GM18507 (cell line): ENCODE measurements around the gene NXF1.
"Not testable (repeated sequence)": the region's sequence is repeated elsewhere in the genome, so short reads cannot be mapped to it uniquely, and the experiment has no call there.

Experiments used
- DNase-seq: peaks from one replicate; pipeline ENCODE4 v3.0.0; 2011; ENCODE audit warnings: low read depth; ENCODE audit not compliant: insufficient read length; ENCODE audit errors: extremely low spot score
- FAIRE-seq: peaks from 2 replicates; lab custom pipeline; 2011; peaks lifted over from hg19 to GRCh38; lab: Jason Lieb, UNC

NXF1 gene

DNA sequence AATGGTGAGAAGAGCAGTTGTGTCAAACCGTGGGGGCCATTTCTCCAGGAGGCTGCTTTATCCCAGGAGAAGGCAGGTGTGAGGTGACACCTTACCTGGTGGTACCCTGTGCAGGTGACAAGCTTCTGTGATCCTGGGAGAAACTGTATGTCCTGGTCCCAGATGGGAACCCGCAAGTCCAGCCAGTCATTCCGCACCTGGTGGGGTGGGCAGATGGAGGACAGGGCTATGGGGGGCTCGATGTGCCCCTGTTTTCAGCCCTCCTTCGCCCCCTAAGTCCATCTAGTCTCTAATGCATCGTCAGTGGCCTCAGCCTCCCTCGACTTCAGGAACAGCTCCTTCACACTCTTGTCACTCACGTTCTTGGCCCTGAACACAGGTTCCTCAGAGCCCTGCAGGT lies 30.1 kb upstream of the NXF1 start:
- FAIRE-seq: no peak

DNA sequence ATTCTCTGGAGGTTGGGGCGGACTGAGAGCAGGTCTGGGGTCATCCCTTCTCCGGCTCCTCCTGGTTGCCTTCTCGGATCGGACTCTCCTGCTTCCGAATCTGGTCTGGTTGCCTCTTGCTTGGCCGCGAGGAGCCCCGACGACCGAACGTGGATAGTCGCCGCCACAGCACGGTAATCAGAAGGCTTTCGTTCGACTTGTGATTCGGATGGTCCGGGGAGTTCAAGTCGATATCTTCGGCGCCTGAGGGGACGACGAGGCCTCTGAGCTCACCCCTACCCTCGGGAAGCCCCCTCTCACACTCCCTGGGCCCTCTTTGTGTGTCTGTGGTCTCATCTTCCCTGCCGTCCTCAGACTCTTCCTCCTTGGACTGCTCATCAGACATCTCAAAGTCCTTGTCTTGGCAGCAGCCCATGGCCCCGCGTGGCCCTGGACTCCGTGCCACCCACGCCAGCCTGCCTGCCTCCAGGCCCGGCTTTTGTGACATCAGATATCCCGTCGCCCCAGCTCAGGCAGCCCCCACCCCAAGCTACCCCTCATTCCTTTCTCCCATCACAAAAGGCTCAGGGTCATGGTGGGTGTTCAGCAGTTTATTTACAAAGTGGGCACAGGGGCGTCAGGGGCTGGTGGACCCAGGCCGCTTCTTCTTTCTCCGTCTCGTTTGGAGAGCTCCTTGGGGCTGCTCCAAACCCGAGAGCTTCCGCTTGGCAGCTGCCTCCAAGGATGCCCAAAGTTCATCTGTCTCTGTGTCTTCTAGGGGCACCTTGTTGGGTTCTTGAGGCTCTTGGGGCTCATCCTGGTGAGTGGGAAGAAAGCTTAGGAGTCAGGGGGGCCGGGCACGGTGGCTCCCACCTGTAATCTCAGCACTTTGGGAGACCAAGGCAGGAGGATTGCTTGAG lies 27.3 kb upstream of the NXF1 start, which contains the start of gene TEX54:
Gene TEX54 (minus strand): TSS at position 506 of the 899 bp plus-strand sequence.
- FAIRE-seq (no peak), DNase-seq (no peak)

More for the DNA sequence above, 30.1 kb upstream of the NXF1 start:
- DNase-seq: no peak

- FAIRE-seq (peak; percentile 91), DNase-seq (peak; percentile 89)
Measured at GRCh38 chr11:62831520-62832335, 26.5 kb upstream of the NXF1 start, which contains the start of gene STX5. TSS of gene STX5 (minus strand) at chr11:62832051. CDS start at chr11:62831243, 808 bp downstream.

DNA sequence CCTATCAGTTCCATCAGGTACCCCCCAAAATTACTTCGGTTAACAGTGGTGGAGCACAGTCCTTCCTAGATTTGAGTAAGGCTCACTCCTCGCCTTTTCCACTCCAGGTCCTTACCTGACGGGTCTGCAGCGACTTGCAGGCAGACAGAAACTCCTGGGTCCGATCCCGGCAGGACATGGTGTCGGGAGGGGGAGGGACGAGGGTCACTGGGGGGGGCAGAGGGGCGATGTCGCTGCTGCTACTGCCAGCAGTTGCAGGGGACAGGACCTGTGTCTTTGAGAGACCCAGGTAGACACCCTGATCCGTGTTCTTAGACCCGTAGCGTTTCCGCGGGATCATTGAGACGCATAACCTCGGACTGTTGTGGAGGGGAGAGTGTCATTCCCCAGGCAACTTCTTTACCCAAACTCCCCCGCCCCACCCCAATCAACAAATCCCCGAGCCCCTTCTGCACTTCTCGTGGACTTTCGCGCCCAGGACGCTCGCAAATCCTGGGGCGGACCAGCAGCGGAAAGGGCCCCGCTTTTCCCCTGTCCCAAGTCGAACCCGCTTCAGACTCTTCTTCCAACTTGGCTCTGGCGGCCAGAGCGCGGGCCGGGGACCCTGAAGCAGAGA lies 25.8 kb upstream of the NXF1 start:
- DNase-seq (no peak), FAIRE-seq (no peak)

- DNase-seq, FAIRE-seq: not testable (repeated sequence)
Measured at GRCh38 chr11:62828130-62828529, 22.9 kb upstream of the NXF1 start.

DNA sequence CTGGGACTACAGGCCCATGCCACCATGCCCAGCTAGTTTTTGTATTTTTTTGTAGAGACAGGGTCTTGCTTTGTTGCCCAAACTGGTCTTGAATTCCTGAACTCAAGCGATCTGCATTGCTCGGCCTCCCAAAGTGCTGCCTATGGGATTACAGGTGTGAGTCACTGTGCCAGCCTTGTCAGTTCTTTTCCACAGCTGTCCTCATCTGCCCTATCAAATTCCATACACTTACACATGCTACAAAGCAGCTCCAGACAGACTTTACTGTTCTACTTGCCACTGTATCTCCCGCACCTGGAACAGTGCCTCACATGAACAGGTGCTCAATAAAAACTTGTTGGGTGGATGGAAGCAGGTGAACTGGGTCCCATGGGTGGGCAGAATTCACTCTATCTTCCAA lies 18.4 kb upstream of the NXF1 start:
- DNase-seq: no peak
- no peak for FAIRE-seq

DNA sequence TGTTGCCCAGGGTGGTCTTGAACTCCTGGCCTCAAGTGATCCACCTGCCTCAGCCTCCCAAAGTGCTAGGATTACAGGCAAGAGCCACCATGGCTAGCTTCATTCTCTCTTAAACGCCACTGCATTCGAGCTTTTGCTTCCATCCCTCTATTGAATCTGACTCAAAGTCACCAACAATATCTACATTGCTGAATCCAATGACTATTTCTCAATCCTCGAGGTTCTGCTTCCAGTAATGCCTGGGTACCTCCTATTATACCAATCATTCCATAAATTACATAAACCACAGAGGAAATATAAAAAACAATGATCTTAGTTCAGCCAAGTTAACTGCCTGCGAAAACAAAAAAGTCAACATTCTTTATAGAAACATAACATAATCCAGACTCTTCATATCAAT lies 11.9 kb upstream of the NXF1 start:
- DNase-seq (no peak), FAIRE-seq (no peak)

DNA sequence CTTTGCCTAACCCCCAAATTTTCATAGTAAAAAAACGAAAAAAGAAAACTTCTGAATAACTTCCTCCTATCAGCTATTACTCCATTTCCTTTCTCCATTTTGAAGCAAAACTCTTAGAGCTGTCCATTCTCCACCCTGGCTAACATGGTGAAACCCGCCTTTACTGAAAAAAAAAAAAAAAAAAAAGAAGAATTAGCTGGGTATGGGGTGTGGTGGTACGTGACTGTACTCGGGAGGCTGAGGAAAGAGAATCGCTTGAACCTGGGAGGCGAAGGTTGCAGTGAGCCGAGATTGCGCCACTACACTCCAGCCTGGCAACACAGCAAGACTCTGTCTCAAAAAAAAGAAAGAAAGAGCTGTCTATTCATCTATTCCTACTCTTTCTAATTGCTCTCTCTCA lies 11.3 kb upstream of the NXF1 start:
- DNase-seq: no peak
- no peak for FAIRE-seq

GRCh38 chr11:62811659-62812058 lies 6.4 kb upstream of the NXF1 start:
- DNase-seq (no peak), FAIRE-seq (no peak)

- FAIRE-seq (no peak), DNase-seq (no peak)
Measured at GRCh38 chr11:62810748-62811147, 5.5 kb upstream of the NXF1 start.

DNA sequence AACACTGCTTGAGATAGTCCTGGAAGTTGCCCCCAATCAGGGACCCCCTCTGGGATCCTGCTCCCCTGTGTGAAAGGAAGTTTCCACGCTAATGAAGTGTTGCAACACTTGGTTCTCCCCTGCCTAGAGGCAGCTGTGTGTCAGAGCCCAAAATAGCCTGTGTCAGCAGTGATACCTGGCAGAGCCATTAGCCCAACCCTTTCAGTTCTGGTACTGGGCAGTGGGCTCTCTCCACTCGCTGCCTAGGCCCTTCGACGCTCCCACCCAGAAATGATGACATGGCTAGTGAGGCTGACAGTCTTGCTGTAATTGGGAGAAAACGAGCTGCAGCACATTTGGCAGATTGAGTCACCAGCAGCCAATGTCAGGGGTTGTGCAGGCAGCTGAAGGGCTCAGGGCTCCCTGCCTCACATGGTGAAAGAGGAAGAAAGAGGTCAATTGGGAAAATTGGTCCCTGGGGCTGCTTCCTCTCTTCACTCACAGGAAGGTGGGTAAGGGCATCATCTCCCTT lies 1.4 kb upstream of the NXF1 start:
- FAIRE-seq (no peak), DNase-seq (no peak)

DNA sequence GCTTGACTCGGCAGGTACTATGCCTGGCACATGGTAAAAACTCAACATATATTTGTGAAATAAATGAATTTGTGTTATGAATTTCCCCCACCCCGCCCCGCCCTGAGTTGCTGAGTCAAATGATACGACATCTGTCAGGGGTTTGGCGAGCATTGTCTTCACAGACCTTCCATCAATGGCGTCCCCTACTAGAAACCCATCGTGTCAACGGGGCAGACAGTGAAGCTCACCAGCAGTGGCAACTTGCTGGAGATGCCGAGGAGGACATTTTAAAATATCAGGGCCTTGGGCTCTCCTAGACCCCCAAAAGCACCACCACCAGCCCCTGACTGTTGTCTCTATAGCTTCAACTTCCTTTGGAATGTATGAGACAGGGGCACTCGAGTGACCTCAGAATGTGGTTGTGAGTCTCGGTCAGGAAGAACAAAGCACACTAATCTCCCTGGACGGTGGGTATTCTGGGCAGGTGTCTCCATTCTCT lies 761 bp upstream of the NXF1 start:
- DNase-seq (no peak), FAIRE-seq (no peak)

GRCh38 chr11:62804310-62805075 lies 747 bp downstream of the NXF1 start:
- FAIRE-seq (peak; percentile 47), DNase-seq (no peak)

- FAIRE-seq: no peak
- no peak for DNase-seq
Measured at GRCh38 chr11:62801071-62801470, 4.2 kb downstream of the NXF1 start.

- FAIRE-seq (no peak), DNase-seq (no peak)
Measured at GRCh38 chr11:62799486-62799885, 5.8 kb downstream of the NXF1 start.

- DNase-seq (no peak), FAIRE-seq (no peak)
Measured at GRCh38 chr11:62796281-62796680, 9.0 kb downstream of the NXF1 start.

DNA sequence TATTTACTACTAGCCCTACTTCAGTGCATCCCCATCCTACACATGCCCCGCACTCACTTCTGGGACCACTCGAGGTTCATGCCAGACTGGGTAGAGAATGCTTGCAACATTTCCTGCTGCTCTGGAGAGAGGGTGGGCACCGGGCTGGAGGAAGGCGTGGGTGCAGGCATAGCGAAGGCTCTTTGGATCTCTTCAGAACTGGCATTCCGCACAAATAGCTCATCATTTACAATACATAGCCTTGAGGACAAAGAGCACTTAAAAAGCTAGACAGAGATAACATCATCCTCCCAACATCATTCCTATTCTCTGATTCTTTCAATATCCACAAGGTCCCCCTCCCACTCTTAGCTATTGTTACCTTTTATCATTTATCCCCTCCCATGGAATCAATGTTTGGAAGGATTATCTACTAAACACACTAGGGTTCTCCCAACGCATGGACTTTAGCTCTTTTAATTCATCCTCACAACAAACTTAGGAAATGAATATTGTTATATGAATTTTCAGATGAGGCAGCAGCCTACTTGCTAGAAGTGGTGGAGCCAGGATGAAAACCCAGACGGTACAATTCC lies 11.0 kb downstream of the NXF1 start:
- no peak for FAIRE-seq

DNA sequence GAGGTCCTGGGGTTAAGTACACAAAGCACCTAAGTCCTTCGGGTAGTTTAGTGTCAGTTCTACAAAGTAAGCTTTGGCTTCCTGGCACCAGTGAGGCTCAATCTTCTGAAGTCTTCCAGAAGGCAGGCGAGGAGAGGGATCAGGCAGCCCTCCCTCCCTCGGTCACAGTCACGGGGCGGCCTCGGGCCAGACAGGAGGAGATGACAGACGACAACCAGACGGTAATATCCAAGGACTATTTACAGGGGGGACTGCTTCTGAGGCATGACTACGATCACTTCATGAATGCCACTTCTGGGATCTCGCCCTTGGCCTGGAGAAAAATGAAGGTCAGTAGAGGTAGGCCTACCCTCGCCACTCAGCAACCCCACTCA lies 13.1 kb downstream of the NXF1 start:
- FAIRE-seq: no peak
- DNase-seq: no peak

More for the DNA sequence above, 11.0 kb downstream of the NXF1 start:
- no peak for DNase-seq
